GM18508 (cell line): ENCODE data around the gene LHX8.
"Not testable (repeated sequence)": the region's sequence is repeated elsewhere in the genome, so short reads cannot be mapped to it uniquely, and the experiment has no call there.

Experiments
- ATAC-seq: cut with Tn5 transposase; IDR thresholded peaks from one replicate; pipeline ENCODE4 v1.9.1; 2021; ENCODE audit warnings: moderate number of reproducible peaks; ENCODE audit not compliant: insufficient read depth, unreplicated experiment

LHX8 gene

DNA sequence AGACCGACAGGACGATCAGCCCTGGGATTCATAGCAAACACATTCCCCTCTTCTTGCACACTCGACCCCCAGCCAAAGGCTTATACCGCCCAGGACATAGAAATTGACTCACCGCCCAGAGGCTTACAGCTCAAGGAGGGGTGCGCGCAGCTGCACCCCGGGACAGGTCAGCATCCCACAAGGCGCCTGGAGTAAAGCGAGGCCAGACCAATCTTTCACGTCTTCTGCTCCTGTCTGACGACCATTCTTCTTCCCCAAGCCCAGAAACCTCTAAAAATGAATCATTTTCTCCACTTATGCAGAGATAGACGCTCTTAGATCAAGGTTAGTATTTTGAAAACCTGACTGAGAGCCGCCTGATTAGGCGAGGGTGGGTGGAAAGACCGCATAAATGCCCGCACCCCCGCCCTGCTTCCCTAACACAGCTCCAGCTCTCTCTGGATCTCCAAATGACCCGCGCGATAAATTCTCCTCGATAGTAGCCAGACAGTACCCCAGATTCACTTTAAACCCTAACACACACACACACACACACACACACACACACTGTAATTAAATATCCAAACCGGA is 1.9 kb upstream of the LHX8 start:
- ATAC-seq: no peak

DNA sequence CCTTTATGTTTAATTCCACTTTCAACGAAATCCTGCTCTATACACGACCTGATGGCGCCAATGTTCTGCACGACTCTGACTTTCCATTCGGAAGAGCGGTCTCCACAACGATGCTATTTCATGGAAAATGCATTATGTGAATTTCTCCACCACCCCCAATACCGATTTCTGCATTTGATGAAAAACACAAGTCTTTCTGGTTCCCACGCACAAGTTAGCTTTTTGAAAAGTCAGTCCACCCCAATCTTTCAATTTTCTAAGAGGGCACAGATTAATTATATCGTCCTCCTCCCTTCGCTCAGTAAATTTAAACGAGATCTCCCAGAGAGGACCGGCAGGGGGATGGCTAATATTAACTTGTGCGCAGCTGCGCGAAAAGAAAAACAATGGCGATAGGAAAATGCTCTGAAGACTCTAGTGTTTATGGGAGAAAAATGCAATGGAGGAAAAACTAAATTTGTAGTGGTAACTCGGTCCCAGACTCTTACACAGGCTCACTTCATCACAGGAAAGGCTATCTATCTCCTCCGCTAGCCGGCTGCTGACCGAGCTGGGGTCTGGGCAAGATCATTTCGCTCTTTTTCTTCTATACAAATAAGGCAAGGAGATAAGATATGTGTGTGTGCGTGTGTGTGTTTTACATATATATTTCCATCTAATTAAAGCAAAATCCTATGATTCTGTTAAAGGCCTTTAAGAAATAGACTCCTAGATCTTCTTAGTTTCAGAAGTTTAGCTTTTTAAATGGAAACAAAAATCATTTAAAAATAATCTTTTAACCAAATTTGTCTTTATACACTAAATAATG is 1.2 kb upstream of the LHX8 start:
- ATAC-seq: no peak

DNA sequence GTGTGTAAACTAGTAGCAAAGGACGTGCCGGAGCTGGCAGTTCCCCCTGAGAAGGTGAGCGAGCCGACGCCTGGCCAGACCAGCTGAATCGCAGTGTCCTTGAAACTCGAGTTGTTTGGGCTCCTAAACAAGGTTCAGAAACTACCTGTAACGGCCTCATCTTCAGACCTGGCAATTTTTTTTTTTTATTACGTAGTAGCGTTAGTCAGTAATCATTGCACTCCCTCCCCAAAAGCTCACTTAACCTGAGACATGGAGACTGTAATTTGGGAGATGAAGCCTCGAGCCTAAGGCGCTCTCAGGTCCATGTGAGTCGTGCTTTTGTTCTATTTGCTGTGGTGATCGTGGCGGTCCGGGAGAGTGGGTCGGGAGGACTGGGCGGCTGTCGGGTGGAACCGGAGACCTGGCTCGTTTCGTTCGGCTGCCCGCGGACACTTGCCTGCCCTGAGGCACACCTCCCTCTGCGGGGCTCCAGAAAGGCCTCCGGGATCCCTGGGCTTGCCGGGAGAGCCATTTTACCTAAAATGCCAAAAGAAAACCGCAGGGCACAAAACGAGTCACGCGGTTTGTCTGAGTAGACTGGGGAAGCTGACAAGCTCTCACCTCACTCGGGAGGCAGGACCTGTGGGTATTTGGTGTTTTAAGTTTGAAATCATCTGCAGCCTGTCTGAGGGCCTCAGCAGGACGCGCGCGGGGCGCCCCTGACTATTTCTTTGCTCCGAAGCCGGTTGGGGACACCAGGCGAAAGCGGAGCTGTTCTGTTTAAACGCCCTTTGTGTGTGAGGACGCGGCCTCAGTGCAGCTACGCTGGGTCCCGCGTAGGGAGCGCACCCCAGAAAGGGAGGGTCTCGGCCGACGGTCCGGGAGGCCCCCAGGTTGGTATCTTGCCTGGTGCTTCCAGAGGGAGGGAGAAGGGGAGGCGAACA is 722 bp downstream of the LHX8 start:
- no peak for ATAC-seq

DNA sequence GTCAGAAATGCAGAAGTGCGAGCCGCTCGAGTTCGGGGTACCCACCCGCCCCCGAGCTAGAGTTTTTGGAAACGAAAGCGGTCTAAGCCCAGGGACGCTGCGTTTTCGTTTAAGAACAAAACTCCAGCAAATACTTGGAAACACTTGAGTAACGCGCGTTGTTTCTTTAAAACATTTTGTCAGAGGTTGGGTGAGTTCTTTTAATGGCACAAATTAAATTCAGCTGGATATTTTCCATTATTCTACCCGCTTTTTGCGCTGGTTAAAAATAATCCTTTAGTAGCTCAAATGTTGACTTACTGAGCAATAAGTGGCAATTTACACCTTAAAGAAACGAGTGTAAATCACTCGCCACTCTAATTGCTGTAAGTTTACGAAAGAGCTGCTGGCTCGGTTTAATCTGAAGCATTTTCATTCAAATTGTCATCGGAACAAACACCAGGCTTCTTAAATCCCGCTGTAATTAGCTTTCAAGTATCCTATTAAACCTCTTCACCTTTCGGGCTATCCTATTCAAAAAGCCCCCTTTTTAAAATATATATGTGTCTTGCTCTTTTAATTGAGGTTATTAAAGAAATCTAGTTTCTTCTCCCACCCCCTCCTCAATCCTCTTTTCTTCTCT is 1.5 kb downstream of the LHX8 start:
- ATAC-seq: no peak

DNA sequence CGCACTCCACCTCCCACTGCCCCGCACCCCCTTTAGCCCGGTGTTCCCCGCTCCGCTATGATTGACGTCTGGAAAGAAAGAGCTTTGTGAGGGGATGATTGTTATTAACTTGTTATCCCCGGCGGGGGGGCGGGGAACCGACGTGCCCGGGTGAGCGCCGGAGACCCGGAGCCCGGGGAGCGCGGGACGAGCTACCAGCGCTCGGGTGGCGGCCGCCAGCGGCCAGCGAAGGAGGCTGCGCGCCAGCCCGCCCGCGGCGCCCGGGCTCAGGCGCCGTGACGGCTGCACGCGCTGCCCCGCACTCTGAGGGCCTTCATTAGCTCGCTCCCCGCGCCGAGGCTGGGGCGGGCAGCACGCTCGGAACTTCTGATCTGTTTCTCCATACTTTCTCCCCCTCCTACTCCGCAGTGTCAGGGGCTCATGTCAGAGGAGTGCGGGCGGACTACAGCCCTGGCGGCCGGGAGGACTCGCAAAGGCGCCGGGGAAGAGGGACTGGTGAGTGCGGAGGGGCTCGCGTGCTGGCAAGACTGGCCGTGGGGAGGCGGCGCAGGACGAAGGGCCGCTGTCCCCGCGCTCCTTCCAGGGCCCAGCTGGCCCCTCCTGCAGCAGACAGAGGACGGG is 2.1 kb downstream of the LHX8 start:
- no peak for ATAC-seq

DNA sequence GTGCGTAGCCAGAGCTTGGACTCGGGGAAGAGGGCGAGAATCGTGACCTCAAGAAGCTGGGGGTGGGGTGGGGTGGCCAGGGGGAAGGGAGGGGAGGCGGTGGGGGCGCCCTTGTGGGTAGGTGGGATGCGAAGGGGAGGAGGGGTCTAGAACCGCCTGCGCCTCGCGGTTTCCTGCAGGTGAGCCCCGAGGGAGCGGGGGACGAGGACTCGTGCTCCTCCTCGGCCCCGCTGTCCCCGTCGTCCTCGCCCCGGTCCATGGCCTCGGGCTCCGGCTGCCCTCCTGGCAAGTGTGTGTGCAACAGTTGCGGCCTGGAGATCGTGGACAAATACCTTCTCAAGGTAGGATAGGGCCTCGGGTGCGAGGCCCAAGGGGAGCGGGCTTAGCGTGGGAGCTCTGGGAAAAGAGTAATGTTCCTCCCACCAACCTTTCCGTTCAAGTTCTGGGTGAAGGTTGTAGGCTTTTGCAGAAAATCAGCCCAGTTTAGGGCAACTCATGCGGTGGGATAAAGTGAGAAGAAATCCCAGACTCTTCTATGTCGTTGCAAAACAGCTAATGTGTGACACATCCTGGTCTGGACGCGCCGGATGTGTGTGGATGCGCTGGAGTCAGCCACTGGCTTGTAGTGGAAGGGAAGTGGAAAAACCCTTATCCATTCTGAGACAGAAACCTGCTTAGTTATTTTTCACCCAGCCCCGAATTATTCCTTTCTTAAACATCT is 2.9 kb downstream of the LHX8 start:
- no peak for ATAC-seq

DNA sequence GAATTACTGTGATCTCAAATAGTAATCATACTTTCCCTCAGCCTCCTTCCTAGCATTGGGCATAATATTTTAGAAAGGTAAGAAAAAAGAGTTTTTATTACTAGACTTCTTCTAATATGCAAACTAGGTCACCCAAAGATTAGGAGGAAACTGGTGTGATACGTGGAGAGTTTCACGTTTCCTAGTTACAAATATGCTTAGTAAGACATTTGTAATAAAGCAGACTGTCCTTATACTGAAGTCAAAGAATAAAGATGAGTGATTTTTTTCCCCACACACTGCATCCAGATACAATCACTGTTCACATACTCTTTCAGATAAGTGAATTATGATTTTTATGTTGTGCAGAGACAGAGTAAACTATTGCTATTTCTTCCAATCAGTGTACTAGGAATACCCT is 17.9 kb downstream of the LHX8 start:
- ATAC-seq: no peak

DNA sequence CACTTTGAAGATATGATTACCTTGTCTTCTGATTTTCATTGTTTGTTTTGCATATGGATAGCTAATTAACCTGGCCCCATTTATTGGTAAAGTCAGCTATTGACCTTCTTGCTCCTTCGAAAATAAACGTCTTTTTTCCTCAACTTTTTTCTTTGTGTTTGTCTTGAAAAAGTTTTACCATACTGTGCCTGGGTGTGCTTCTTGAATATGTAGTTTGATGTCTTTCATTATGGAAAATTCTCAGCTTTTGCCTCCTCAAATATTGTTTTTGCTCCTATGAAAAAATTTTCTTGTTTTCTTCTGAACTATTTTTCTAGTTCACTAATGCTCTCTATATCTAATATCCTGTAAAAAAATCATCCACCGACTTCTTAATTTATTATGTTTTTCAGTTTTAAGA is 25.0 kb downstream of the LHX8 start:
- no peak for ATAC-seq

DNA sequence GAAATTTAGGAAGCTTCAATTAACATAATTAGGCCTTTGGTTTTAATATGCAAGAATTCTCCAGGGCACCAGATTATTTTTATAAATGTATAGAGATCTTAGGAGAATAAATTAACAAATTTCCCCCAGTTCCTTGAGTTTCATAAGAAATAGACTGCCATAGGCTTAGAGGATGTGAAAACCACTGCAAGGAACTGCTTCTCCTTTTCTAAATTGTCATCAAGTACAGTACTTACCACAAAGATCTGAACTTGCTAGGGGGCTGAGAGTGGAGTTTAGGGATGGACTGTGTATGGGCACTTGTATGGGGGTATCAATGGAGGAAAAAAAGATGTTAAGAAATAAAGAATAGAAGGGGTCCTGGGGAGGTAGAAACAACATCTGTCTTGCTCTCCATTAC is 31.1 kb downstream of the LHX8 start:
- no peak for ATAC-seq

DNA sequence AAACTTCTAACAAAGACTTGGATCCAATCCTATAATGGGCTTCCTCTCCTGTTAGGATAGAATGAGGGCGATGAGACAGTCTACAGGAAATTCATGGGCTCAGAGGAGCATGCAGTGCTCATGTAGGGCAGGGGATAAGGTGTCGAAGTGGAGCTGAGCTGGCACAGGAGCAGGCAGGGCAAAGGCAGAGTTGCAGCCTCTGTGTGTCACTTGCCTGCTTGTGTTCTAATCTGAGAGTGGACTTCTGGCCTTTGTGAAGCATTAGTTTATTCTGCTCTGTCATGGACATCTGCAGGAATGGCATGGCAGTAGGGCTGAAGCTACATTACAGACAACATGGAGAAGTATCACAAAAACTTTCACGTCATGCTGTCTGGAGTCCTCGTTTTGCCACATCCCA is 32.6 kb downstream of the LHX8 start:
- no peak for ATAC-seq

DNA sequence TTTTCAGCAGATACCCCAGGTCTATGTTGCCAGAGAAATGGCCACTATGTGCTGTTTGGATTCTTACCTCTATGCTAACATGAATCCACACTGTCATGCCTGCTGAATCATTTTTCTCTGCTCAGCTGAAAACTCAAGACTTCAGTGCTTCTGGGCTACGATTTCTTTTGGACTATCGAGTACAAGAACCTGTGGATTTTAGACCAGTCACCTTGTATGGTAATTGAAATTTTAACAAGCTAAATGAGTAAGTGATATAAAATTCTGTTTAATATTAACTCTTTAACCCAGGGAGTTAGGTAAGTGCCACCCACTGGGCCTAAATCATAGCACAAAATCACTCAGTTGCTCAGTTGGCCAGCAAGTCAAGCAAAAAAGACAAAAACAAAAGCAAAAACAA is 35.8 kb downstream of the LHX8 start:
- ATAC-seq: no peak

DNA sequence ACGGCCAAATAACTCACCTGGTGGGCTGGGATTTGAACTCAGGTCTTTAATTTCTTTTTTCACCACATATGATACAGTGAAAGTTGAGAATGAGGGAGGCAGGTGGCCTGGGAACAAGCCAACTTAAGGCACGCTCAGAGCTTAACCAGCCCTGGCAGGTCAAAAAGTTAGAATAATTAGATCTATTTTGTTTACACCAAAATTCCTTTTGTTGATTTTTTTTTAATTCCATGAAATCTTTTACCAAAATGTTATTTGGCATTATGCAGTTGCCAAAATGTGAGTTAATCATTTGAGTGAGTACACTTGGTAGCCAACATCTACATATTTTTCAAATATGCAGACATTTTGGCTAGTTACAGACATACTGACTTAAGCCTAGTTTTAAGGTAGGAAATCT is 36.8 kb downstream of the LHX8 start:
- ATAC-seq: no peak

DNA sequence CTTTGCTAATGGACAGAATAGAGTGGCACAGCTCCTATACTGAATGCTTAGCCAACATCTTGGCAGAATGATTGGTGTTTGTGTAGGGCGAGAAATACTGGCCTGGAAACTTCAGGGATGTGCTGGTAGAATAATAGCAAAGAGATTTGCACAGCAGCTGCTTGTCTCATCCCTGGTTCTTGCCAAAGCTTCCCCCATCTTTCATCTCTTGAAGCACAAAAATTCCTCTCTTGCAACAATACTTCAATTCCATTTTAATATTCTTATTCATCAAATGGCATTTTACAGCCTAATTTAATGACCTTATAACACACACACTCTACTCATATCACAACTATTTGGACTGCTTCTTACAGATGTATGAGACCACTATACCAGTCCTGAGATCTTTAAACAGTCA is 37.7 kb downstream of the LHX8 start:
- ATAC-seq: no peak

DNA sequence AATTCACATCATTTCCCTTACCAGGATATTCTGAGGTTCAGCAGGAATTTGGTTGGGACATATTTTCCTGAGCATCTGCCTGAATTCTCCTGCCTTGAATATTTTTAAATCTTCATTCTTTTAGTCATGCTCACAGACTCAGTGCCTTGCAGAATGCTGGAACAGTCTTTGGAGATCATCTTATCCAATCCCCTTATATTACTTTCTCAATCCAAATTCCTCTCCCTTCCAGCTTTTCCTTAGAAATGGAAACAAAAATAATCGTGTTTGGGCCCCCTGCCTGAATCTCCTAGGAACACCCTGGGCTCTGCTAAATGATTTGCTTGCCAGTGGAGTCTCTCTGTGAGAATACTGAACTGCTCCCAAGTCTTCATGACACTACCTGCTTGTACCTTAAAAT is 38.4 kb downstream of the LHX8 start:
- ATAC-seq: no peak

DNA sequence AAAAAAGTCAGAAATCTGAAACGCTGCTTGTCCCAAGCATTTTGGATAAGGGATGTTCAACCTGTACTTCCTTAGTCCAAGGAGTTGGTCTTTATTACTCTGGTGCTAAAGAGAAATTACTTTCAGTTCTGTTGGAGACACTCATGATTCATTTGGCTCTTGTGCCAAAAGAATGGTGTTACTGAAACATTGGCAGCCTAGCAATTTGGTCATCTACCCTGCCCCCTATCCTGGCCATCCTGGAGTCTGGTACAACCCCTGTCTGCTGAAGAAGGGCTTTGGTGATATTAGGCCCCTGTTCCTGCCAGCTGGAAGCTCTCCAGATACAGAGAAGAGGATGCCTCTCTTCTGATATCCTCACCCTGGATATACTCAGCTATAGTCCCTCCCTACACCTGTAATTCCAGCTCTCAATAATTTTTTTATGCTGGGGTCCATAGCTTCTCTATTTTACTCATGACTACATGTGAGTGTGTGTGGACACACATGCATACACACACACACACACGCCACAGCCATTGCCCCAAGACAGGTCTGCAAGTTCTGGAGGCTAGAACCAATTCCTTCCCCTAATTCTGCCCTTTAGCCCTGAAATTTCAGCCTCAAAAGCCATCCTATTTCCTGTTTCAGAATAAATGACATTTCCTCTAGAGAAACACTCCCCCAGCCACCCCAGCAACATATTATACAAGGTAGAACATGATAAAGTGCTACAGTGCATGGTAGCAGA is 40.0 kb downstream of the LHX8 start:
- no peak for ATAC-seq

DNA sequence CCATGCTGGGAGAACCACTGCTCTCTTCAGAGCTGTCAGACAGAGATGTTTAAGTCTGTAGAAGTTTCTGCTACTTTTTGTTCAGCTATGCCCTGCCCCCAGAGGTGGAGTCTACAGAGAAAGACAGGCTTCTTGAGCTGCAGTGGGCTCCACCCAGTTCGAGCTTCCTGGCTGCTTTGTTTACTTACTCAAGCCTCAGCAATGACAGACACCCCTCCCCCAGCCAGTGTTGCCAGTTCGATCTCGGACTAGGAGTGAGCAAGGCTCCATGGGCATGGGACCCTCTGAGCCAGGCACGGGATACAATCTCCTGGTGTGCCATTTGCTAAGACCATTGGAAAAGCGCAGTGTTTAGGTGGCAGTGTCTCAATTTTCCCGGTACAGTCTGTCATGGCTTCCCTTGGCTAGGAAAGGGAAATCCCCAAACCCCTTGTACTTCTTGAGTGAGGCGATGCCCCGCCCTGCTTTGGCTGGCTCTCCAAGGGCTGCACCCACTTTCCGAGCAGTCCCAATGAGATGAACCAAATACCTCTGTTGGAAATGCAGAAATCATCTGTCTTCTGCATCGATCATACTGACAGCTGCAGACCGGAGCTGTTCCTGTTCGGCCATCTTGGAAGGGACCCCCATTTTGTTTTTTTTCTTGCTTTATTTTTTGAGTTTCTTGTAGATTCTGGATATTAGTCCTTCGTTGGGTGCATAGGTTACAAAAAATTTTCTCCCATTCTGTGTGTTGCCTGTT is 47.2 kb downstream of the LHX8 start:
- not testable (repeated sequence) for ATAC-seq

DNA sequence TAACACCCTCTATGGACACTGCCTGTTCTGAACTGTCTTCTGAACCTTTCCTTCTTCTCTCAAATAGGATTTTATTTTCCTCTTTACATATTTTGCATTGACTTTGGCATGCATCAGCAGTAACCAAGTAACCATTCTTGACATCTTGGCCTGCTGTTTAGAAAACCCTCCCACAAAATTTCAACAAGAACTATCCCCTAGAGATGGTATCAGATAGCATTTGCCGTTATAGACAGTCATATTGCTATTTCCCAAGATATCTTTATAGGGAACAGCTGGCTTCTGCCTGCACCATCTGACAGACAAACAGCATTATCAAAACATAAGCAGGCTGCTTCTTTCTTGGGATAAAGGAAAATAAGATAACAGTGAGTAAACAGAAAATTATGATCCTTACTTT is 54.7 kb downstream of the LHX8 start:
- no peak for ATAC-seq

DNA sequence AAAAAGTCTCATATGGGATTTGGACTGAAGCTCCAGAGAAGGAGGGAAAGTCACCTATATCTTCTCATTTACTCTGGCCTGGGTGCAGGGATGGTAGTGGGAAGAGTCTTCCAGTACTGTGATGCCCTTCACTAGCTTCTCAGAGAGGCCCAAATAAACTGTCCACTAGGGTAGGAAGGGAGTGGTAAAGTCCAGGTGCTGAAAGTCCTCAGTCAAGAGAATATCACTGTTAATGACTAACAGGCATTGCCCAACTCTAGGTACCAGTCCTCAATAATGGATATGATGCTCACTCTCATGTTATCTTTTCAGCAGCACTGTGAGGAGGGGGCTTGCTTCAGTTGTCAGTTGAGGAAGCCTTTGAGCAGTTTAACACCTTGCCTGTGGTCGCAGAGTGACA is 64.0 kb downstream of the LHX8 start:
- no peak for ATAC-seq
